Measurements from ENCODE around the gene MLNR.

The MLNR gene

GRCh38 chr13:49220856-49221589 lies 885 bp downstream of the MLNR start (continued):
- no peak for TF ChIP-seq TSHZ2 (CRISPR knock-in tag; IDR thresholded peaks at IDR 0.05)

GRCh38 chr13:49221590-49221965 lies 1.4 kb downstream of the MLNR start:
- TF ChIP-seq TSHZ2 (CRISPR knock-in tag; IDR thresholded peaks at IDR 0.05) (no peak), CSDC2 (CRISPR knock-in tag; IDR thresholded peaks at IDR 0.05) (no peak), ZFP3 (CRISPR knock-in tag; IDR thresholded peaks at IDR 0.05) (no peak), CREB5 (CRISPR knock-in tag; IDR thresholded peaks at IDR 0.05; ENCODE audit: low read depth) (no peak), ZNF8 (CRISPR knock-in tag; IDR thresholded peaks at IDR 0.05) (no peak), CSRNP3 (CRISPR knock-in tag; IDR thresholded peaks at IDR 0.05) (no peak), PATZ1 (CRISPR knock-in tag; IDR thresholded peaks at IDR 0.05; ENCODE audit: borderline replicate concordance) (no peak), PPARA (CRISPR knock-in tag; IDR thresholded peaks at IDR 0.05; ENCODE audit: borderline replicate concordance) (no peak), GLIS3 (CRISPR knock-in tag; IDR thresholded peaks at IDR 0.05) (no peak), ZC3H10 (CRISPR knock-in tag; IDR thresholded peaks at IDR 0.05) (no peak), OSR1 (CRISPR knock-in tag; IDR thresholded peaks at IDR 0.05) (no peak), ZFP30 (CRISPR knock-in tag; IDR thresholded peaks at IDR 0.05) (no peak)
- ATAC-seq = no peak

- no peak for ATAC-seq
- TF ChIP-seq CREB5 (CRISPR knock-in tag; IDR thresholded peaks at IDR 0.05; ENCODE audit: low read depth) (no peak), BACH2 (CRISPR knock-in tag; IDR thresholded peaks at IDR 0.05; ENCODE audit: borderline replicate concordance) (no peak), ZC3H10 (CRISPR knock-in tag; IDR thresholded peaks at IDR 0.05) (no peak), PATZ1 (CRISPR knock-in tag; IDR thresholded peaks at IDR 0.05; ENCODE audit: borderline replicate concordance) (no peak), POU6F1 (CRISPR knock-in tag; IDR thresholded peaks at IDR 0.05; ENCODE audit: borderline replicate concordance, low read depth) (no peak), CSDC2 (CRISPR knock-in tag; IDR thresholded peaks at IDR 0.05) (no peak), RARB (CRISPR knock-in tag; IDR thresholded peaks at IDR 0.05) (no peak), ISL1 (CRISPR knock-in tag; IDR thresholded peaks at IDR 0.05) (no peak), ZFP3 (CRISPR knock-in tag; IDR thresholded peaks at IDR 0.05) (no peak), SNAI2 (CRISPR knock-in tag; IDR thresholded peaks at IDR 0.05) (no peak), ESRRG (CRISPR knock-in tag; IDR thresholded peaks at IDR 0.05) (no peak), ARNTL (CRISPR knock-in tag; IDR thresholded peaks at IDR 0.05; ENCODE audit: borderline replicate concordance, low read depth) (no peak), ZNF8 (CRISPR knock-in tag; IDR thresholded peaks at IDR 0.05) (no peak), OSR1 (CRISPR knock-in tag; IDR thresholded peaks at IDR 0.05) (no peak), ZFP30 (CRISPR knock-in tag; IDR thresholded peaks at IDR 0.05) (no peak)
Measured at GRCh38 chr13:49225223-49226042, 5.3 kb downstream of the MLNR start.
